ENCODE measurements around the gene CNTLN.
"Not testable (repeated sequence)": the region's sequence is repeated elsewhere in the genome, so short reads cannot be mapped to it uniquely, and the experiment has no call there.

The CNTLN gene

GRCh38 chr9:17134396-17135294, at the start of gene CNTLN:
Gene CNTLN, plus strand, starts transcription at chr9:17135040. Its CDS starts 26 bp downstream, at chr9:17135066.
- DNase-seq = no peak

- no peak for DNase-seq
Observed at GRCh38 chr9:17088566-17088965, 46.3 kb upstream of the CNTLN start.

GRCh38 chr9:17090041-17090440, 44.8 kb upstream of the CNTLN start:
- DNase-seq = no peak

- DNase-seq = no peak
Observed at GRCh38 chr9:17116400-17116837, 18.4 kb upstream of the CNTLN start.

GRCh38 chr9:17117372-17117771, 17.5 kb upstream of the CNTLN start:
- DNase-seq = no peak

- DNase-seq = no peak
Observed at GRCh38 chr9:17120203-17120602, 14.6 kb upstream of the CNTLN start.

- DNase-seq = no peak
Observed at GRCh38 chr9:17121264-17121663, 13.6 kb upstream of the CNTLN start.

- DNase-seq = no peak
Observed at GRCh38 chr9:17130291-17130690, 4.5 kb upstream of the CNTLN start.

- no peak for DNase-seq
Observed at GRCh38 chr9:17130725-17131124, 4.1 kb upstream of the CNTLN start.

- no peak for DNase-seq
Observed at GRCh38 chr9:17131494-17131893, 3.3 kb upstream of the CNTLN start.

- DNase-seq = no peak
Observed at GRCh38 chr9:17135295-17136160, 688 bp downstream of the CNTLN start.

GRCh38 chr9:17137566-17137965, 2.7 kb downstream of the CNTLN start:
- DNase-seq = no peak

GRCh38 chr9:17138503-17138902, 3.7 kb downstream of the CNTLN start:
- DNase-seq = no peak

- DNase-seq = no peak
Observed at GRCh38 chr9:17140418-17140817, 5.6 kb downstream of the CNTLN start.

- DNase-seq = no peak
Observed at GRCh38 chr9:17148324-17148723, 13.5 kb downstream of the CNTLN start.

- DNase-seq = no peak
Observed at GRCh38 chr9:17159469-17159868, 24.6 kb downstream of the CNTLN start.

GRCh38 chr9:17160327-17160726, 25.5 kb downstream of the CNTLN start:
- no peak for DNase-seq

- DNase-seq = no peak
Observed at GRCh38 chr9:17165764-17166163, 30.9 kb downstream of the CNTLN start.

- DNase-seq = no peak
Observed at GRCh38 chr9:17166346-17166745, 31.5 kb downstream of the CNTLN start.

GRCh38 chr9:17171309-17172094, 36.7 kb downstream of the CNTLN start:
- no peak for DNase-seq

- not testable (repeated sequence) for DNase-seq
Observed at GRCh38 chr9:17177496-17177895, 42.7 kb downstream of the CNTLN start.

GRCh38 chr9:17185481-17186029, 50.7 kb downstream of the CNTLN start:
- no peak for DNase-seq

- DNase-seq = no peak
Observed at GRCh38 chr9:17191082-17191481, 56.2 kb downstream of the CNTLN start.
